Keratinocyte (primary cell): Measurements from ENCODE around the gene DNAJC25.

Experiments used
- CTCF ChIP-seq, 3 experiments: IDR thresholded peaks in 1 of 3; conservative IDR thresholded peaks in 1 of 3; optimal IDR thresholded peaks in 1 of 3; 2 replicates in 2 of 3; 3 replicates in 1 of 3; pipeline versions ENCODE3 to v1.5.1; 2011; ENCODE audit warnings: low read length in 3 of 3, mild to moderate bottlenecking in 3 of 3, moderate library complexity in 2 of 3, control low read depth in 1 of 3, inconsistent platforms in 1 of 3; ENCODE audit not compliant: insufficient read depth in 2 of 3; ENCODE audit errors: extremely low read depth in 1 of 3
- EZH2 ChIP-seq: IDR thresholded peaks from one replicate; pipeline ENCODE4 v1.6.1; 2012; ENCODE audit warnings: inconsistent platforms, mild to moderate bottlenecking, low read length, moderate library complexity

GRCh38 chr9:111691672-111692329, 60.7 kb downstream of the DNAJC25 start:
- TF ChIP-seq CTCF (optimal IDR thresholded peaks at IDR 0.05 in 1 of 3, IDR thresholded peaks at IDR 0.05 in 1 of 3, conservative IDR thresholded peaks at IDR 0.05 in 1 of 3; ENCODE audit: extremely low read depth in 1 of 3, insufficient read depth in 2 of 3, low read length in 3 of 3) (peak in 1 of 3 experiments; percentile 30), EZH2 (no peak)
